Cardiac septum (tissue), 1 donor: ENCODE data around the gene GAS7. TPM values are rescaled to one million over a fixed set of nuclear protein-coding genes. Genes with fewer than 3 reads are reported as not detected.
"Not testable (repeated sequence)": the region's sequence is repeated elsewhere in the genome, so short reads cannot be mapped to it uniquely, and the experiment has no call there.

Source experiments
- DNase-seq: peaks from one replicate; pipeline ENCODE4 v3.0.0-alpha.2; 2020; ENCODE audit warnings: low spot score
- intact Hi-C: fragments of 100-400 bp; cut with DNase I; formaldehyde crosslinking; loops from one replicate; pipeline ENCODE4 v1.14.0; 2022
- total RNA-seq: library from RNA; stranded (reverse); fragmentation: NEBNext Ultra II Directional; extraction: Animal tissue kit (Norgen Biotek cat#: 25700); gene quantifications from one replicate; pipeline ENCODE4 v1.2.1, GENCODE V29; 2021
- donor health status: DM: no; HTN: no; CAD: no.

GAS7 gene
- total RNA-seq, 1 donor from 2014 or later = 75.9 TPM

GRCh38 chr17:9942885-9943284 is 255.5 kb downstream of the GAS7 start:
- DNase-seq = peak; percentile 66
- intact Hi-C loops = no loop called here

DNA sequence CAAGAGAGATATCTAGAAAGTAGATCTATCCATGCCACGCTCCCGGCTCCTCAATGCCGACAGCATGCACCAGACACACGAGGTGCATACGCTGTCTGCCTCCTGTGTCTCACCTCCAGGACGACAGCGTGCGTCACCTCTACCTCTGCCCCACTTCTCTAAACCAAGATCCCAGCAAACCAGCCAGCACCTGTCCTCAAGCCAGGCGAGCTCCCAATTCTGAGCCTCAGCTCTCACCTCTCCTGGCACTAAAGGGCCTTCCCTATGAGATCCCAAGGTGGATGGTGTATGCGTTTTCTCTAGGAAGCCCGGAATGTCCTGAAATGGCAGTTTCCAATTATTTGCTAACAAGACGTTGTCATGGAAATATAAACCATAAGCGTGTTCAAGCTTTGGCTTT is 257.1 kb downstream of the GAS7 start:
- DNase-seq = peak; percentile 35
- intact Hi-C loops = no loop called here

GRCh38 chr17:9940841-9941240 is 257.6 kb downstream of the GAS7 start:
- intact Hi-C loops = no loop called here
- no peak for DNase-seq

DNA sequence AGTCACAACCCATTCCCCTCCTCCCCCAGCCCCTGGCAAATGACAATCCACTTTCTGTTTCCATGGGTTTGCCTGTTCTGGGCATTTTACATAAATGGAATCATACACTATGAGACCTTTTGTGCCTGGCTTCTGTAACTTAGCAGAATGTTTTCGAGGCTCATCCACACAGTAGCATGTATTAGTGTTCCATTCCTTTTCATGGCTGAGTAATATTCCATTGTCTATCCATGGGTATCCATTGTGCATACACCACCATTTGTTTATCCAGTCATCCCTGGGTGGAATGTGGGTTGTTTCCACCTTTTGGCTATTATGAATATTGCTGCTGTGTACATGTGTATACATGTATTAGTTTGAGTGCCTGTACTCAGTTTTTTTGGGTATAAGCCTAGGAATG is 259.6 kb downstream of the GAS7 start:
- DNase-seq = no peak
- intact Hi-C loops = no loop called here

- DNase-seq = peak; percentile 22
- intact Hi-C loops = no loop called here
Observed at GRCh38 chr17:9937901-9938300, 260.5 kb downstream of the GAS7 start.

DNA sequence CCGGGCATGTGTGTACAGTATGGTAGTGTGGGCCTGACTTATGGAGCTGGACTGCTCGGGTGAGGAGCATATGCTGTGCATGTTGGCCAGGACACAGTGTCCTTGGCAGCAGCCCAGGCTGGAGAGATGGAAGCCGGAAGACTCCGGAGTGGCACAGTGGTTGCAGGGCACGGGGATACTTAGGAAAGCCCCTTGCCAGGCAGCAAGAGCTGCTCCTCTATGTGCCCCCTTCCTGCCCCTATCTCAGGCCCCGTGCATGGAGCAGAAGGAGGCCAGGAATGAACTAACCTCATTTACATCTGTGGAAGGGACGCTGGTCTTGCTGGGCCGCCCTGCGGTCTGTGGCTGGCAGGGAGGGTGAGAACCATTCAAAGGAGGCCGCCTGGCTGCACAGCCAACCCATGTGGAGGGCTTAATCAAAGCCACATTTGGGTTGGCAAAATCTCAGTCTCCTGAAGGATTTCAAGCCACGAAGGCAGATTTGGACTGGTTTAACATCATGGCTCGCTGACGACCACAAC is 261.1 kb downstream of the GAS7 start:
- DNase-seq = peak; percentile 81
- intact Hi-C loops = no loop called here

DNA sequence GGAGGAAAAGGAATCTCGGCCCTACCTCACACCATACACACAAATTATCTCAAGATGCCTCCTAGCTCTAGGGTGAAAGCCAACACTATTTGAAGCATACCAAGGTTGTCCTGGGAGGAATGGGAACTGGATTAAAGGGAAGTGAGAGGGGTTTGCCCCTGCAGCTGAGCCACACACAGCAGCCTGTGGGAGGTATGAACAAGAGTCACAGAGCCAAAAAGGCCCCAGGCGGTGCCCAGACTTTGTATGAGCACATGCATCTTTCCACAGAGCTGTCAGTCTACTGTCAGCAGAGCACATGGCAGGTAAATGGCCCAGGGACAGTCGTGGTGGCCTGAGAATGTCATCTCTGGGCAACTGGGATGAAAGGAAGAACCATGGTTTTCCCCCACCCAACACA is 262.3 kb downstream of the GAS7 start:
- intact Hi-C loops = no loop called here
- no peak for DNase-seq

DNA sequence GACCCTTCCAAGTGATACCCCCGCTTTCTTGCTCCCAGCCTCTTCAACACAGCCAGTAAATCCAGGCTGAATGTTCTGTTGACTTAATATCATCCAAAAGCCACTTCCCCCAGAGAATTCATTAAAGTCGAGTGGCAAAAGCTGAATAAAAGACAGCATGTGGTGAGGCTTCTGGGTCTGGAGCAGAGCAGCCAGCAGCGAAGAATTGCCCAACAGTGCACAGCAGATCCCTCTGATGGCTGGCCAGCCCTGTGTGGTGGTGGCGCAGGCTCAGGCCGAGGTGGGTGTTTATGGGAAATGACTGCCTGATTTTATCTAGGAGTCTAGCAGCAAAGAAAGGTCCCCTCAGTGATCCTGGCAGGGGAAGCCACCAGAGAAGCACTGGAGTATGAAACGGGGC is 263.0 kb downstream of the GAS7 start:
- intact Hi-C loops = no loop called here

GRCh38 chr17:9934331-9934730 is 264.1 kb downstream of the GAS7 start:
- intact Hi-C loops = no loop called here
- no peak for DNase-seq

More for the DNA sequence above, 263.0 kb downstream of the GAS7 start:
- DNase-seq = no peak

DNA sequence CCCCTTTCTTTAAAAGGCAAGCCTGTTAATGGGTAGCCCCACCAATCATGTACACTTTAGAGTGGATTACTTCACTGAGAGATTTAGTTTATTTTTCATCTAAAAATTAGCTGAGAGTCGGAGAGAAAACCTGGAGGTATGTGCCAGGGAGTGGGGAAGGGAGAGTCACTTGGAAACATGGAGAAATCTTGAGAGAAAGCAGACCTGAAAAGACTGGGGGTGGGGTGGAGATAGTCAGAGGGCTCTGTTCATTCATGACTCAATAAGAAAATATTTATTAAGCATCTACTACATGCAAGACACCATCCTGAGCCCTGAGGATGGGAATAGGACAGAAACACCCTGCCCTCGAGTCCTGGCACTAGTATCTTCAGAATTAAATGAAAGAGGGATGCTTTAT is 265.9 kb downstream of the GAS7 start:
- intact Hi-C loops = no loop called here
- no peak for DNase-seq

- intact Hi-C loops = no loop called here
- DNase-seq = no peak
Observed at GRCh38 chr17:9931144-9931741, 267.2 kb downstream of the GAS7 start.

GRCh38 chr17:9929871-9930270 is 268.5 kb downstream of the GAS7 start:
- DNase-seq = no peak

GRCh38 chr17:9928601-9929333 is 269.6 kb downstream of the GAS7 start:
- no peak for DNase-seq
- intact Hi-C loops = loop anchor here (5.0 kb wide), 1 partner anchor 299 kb away; no protein-coding TSS in a partner anchor

More at GRCh38 chr17:9929871-9930270, 268.5 kb downstream of the GAS7 start:
- intact Hi-C loops = loop anchor here (5.0 kb wide), 1 partner anchor 297 kb away; no protein-coding TSS in a partner anchor

DNA sequence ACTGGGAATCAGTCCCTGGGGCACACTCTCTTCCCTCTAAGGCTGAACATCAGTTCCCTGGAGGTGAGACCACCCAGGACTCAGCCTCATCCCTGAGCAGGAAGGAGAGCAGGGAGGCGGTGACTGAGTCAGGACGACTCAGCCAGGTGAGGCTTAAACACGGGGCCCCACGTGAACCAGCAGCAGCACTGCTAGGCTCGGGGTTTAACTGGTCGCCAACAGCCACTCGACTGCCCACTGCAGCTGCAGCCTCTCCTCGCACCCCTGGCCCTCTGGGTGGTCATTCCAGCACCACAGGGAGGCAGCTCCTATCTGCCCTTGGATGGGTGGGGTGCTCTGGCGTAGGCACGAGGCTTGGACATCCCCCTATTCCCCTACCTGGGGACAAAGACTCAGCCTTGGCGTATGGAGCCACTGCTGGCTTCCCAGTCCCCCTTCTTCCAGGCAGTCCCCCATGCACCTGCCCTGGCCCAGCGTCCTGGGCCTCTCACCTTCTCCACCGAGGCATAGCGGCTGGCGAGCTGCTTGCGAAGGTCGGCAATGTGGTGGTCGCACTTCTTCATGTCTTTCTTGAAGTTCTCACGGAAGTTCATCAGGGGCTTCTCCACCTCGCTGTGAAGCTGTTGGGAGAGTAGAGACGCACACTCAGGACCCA is 272.1 kb downstream of the GAS7 start:
- DNase-seq = no peak
- intact Hi-C loops = loop anchor here (5.0 kb wide), 1 partner anchor 301 kb away; no protein-coding TSS in a partner anchor

DNA sequence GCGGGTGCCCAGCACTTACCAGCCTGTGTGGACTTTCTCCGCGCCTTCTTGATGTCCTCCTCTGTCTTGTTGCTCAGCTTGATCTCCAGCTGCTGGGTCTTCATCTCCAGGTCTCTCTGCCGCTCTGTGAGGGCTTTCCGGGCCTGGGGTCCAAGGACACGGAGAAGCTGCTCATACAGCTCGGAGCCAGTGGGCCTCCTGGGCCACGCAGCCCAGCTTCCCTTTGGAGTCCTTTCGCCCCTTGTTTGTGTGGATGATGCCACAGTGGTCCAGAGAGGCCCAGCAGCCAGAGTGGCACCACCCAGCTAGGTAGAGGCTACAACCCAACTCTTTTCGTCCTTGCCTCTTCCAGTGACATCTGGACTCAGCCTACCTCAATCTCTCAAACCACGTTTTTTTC is 272.9 kb downstream of the GAS7 start:
- DNase-seq = no peak
- intact Hi-C loops = loop anchor here (5.0 kb wide), 1 partner anchor 302 kb away; no protein-coding TSS in a partner anchor

DNA sequence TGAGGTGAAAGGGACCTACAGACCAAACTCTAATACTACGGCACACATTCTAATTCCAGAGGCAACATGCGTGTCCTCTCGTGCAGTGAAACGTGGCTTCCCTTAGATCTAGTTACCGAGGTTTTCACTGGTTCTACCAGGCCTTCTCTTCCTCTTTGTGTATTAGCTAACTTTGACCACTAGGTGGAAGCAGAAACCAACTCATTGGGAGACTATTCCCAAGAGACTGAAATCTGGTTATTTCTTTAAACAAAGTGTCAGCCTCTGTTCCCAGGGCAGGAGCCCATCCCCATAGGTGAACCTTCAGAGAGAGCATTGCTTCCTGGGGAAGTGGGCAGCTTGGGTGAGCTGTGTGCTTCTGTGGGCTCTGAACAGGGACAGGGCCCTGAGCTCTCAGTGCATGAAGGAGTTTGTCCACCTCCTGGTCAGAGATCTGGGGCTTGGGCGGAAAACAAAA is 273.6 kb downstream of the GAS7 start:
- intact Hi-C loops = loop anchor here (5.0 kb wide), 2 partner anchors 303 to 693 kb away; no protein-coding TSS in a partner anchor
- DNase-seq = no peak

- no peak for DNase-seq
Observed at GRCh38 chr17:9922012-9922848, 276.2 kb downstream of the GAS7 start.

DNA sequence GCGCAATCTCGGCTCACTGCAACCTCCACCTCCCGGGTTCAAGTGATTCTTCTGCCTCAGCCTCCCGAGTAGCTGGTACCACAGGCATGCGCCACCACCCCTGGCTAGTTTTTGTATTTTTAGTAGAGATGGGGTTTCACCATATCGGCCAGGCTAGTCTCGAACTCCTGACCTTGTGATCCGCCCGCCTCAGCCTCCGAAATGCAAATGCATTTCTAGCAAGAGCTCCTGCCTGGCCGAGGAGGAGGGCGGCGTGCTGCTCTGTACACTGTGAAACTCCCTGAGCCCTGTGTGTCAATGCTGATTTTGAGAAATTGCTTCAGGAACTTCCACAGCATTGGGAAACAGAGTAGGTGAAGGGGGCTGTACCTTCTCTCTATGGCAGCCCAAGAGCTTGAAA is 277.2 kb downstream of the GAS7 start:
- DNase-seq = not testable (repeated sequence)
- intact Hi-C loops = loop anchor here (5.0 kb wide), 1 partner anchor 696 kb away; no protein-coding TSS in a partner anchor

More at GRCh38 chr17:9922012-9922848, 276.2 kb downstream of the GAS7 start:
- intact Hi-C loops = loop anchor here (5.0 kb wide), 1 partner anchor 695 kb away; no protein-coding TSS in a partner anchor

- DNase-seq = no peak
- intact Hi-C loops = no loop called here
Observed at GRCh38 chr17:9918804-9919352, 279.5 kb downstream of the GAS7 start.
